ENCODE measurements around the gene SLC35F6. TPM values are rescaled to one million over a fixed set of nuclear protein-coding genes. Genes with fewer than 3 reads are reported as not detected.

Gene SLC35F6
- polyA plus RNA-seq, 1 donor from 2014 or later = 10.8 TPM

GRCh38 chr2:26738481-26738880 is 25.6 kb upstream of the SLC35F6 start:
- H3F3A ChIP-seq (ENCODE audit: insufficient read depth, low read length, poor library complexity, severe bottlenecking) = no peaks in the 10 kb centered on the region
- H3K27ac ChIP-seq (ENCODE audit: low read length) = no peak overlapping the region
- no peak overlapping the region for H3K9ac ChIP-seq (ENCODE audit: low read length)
- H3K36me3 ChIP-seq (ENCODE audit: insufficient read depth, low read length) = no peaks in the 10 kb centered on the region
- no peaks in the 10 kb centered on the region for H3K79me2 ChIP-seq (replicated peaks; ENCODE audit: insufficient read depth, low read length)
- H3K4me2 ChIP-seq (ENCODE audit: low read length) = no peak overlapping the region
- H3K4me3 ChIP-seq (ENCODE audit: low read length) = no peak overlapping the region
- no peaks in the 10 kb centered on the region for H3K9me3 ChIP-seq (ENCODE audit: low read length)
- H4K20me1 ChIP-seq (ENCODE audit: insufficient read depth) = no peaks in the 10 kb centered on the region
- no peaks in the 10 kb centered on the region for H3K9me2 ChIP-seq (ENCODE audit: insufficient read depth, low read length)
- TF ChIP-seq MXI1 (conservative IDR thresholded peaks at IDR 0.05; ENCODE audit: poor library complexity, severe bottlenecking) = no peak
- TF ChIP-seq TAF1 (IDR thresholded peaks at IDR 0.05; ENCODE audit: low read depth) = no peak
- TF ChIP-seq REST (IDR thresholded peaks at IDR 0.05; ENCODE audit: borderline replicate concordance) = no peak
- TF ChIP-seq EZH2 (IDR thresholded peaks at IDR 0.05; ENCODE audit: borderline replicate concordance, insufficient read depth, low read length, poor library complexity, severe bottlenecking) = no peak
- no peak for TF ChIP-seq SMC3 (conservative IDR thresholded peaks at IDR 0.05; ENCODE audit: poor library complexity)
- TF ChIP-seq EP300 (conservative IDR thresholded peaks at IDR 0.05; ENCODE audit: poor library complexity, severe bottlenecking) = no peak
- no peak for TF ChIP-seq CTCF (IDR thresholded peaks at IDR 0.05; ENCODE audit: poor library complexity, severe bottlenecking)
- TF ChIP-seq RAD21 (conservative IDR thresholded peaks at IDR 0.05) = no peak
- TF ChIP-seq POLR2AphosphoS5 (IDR thresholded peaks at IDR 0.05) = no peak
- no peaks in the 10 kb centered on the region for H3K27me3 ChIP-seq (ENCODE audit: insufficient read depth, low read depth, low read length)
- no peak overlapping the region for H2AFZ ChIP-seq (ENCODE audit: low read depth, low read length)

GRCh38 chr2:26739514-26739913 is 24.6 kb upstream of the SLC35F6 start:
- Histone ChIP-seq H3K9ac (ENCODE audit: low read length) (no peak overlapping the region), H3K4me3 (ENCODE audit: low read length) (no peak overlapping the region)
- no peak for TF ChIP-seq EZH2 (IDR thresholded peaks at IDR 0.05; ENCODE audit: borderline replicate concordance, insufficient read depth, low read length, poor library complexity, severe bottlenecking)
- TF ChIP-seq TAF1 (IDR thresholded peaks at IDR 0.05; ENCODE audit: low read depth) = no peak
- TF ChIP-seq CTCF (IDR thresholded peaks at IDR 0.05; ENCODE audit: poor library complexity, severe bottlenecking) = no peak
- TF ChIP-seq EP300 (conservative IDR thresholded peaks at IDR 0.05; ENCODE audit: poor library complexity, severe bottlenecking) = no peak
- no peak for TF ChIP-seq POLR2AphosphoS5 (IDR thresholded peaks at IDR 0.05)
- TF ChIP-seq SMC3 (conservative IDR thresholded peaks at IDR 0.05; ENCODE audit: poor library complexity) = no peak
- TF ChIP-seq MXI1 (conservative IDR thresholded peaks at IDR 0.05; ENCODE audit: poor library complexity, severe bottlenecking) = no peak
- no peak for TF ChIP-seq RAD21 (conservative IDR thresholded peaks at IDR 0.05)
- TF ChIP-seq REST (IDR thresholded peaks at IDR 0.05; ENCODE audit: borderline replicate concordance) = no peak

More at GRCh38 chr2:26739514-26739913, 24.6 kb upstream of the SLC35F6 start:
- Histone ChIP-seq H3K36me3 (ENCODE audit: insufficient read depth, low read length) (no peaks in the 10 kb centered on the region), H3K9me2 (ENCODE audit: insufficient read depth, low read length) (no peaks in the 10 kb centered on the region), H3K27me3 (ENCODE audit: insufficient read depth, low read depth, low read length) (no peaks in the 10 kb centered on the region), H3K79me2 (replicated peaks; ENCODE audit: insufficient read depth, low read length) (no peaks in the 10 kb centered on the region), H3K9me3 (ENCODE audit: low read length) (no peaks in the 10 kb centered on the region), H3K4me2 (ENCODE audit: low read length) (no peak overlapping the region), H2AFZ (ENCODE audit: low read depth, low read length) (no peak overlapping the region), H3F3A (ENCODE audit: insufficient read depth, low read length, poor library complexity, severe bottlenecking) (no peaks in the 10 kb centered on the region), H4K20me1 (ENCODE audit: insufficient read depth) (no peaks in the 10 kb centered on the region), H3K27ac (ENCODE audit: low read length) (no peak overlapping the region)
